Stimulated activated CD4-positive, alpha-beta T cell treated with anti-CD3 and anti-CD28 coated beads, Interleukin-1b, Interleukin-23, amount 100 ng/mL, for 4 hours (primary cell): ENCODE results near the gene ASAP2.
"Not testable (repeated sequence)": the region's sequence is repeated elsewhere in the genome, so short reads cannot be mapped to it uniquely, and the experiment has no call there.

ENCODE experiments used
- DNase-seq, 2 donors: peaks; one replicate each; pipeline ENCODE4 v3.0.0-alpha.2; 2020; ENCODE audit warnings: low read depth in 2 of 2

Gene ASAP2

GRCh38 chr2:9212010-9212635 lies 5.5 kb downstream of the ASAP2 start:
- DNase-seq, result no peak

- no peak for DNase-seq
Observed at GRCh38 chr2:9212661-9213411, 6.2 kb downstream of the ASAP2 start.

GRCh38 chr2:9213477-9214051 lies 7.0 kb downstream of the ASAP2 start:
- DNase-seq, result no peak

GRCh38 chr2:9214873-9215272 lies 8.3 kb downstream of the ASAP2 start:
- no peak for DNase-seq

- no peak for DNase-seq
Observed at GRCh38 chr2:9215680-9216079, 9.1 kb downstream of the ASAP2 start.

GRCh38 chr2:9216143-9216542 lies 9.5 kb downstream of the ASAP2 start:
- not testable (repeated sequence) for DNase-seq

- DNase-seq, result no peak
Observed at GRCh38 chr2:9217838-9218770, 11.5 kb downstream of the ASAP2 start.

GRCh38 chr2:9219027-9219445 lies 12.4 kb downstream of the ASAP2 start:
- DNase-seq, result no peak

GRCh38 chr2:9220201-9220600 lies 13.6 kb downstream of the ASAP2 start:
- no peak for DNase-seq

GRCh38 chr2:9221223-9221622 lies 14.6 kb downstream of the ASAP2 start:
- DNase-seq, result no peak

- DNase-seq, result no peak
Observed at GRCh38 chr2:9222239-9222892, 15.8 kb downstream of the ASAP2 start.

- DNase-seq, result no peak
Observed at GRCh38 chr2:9222893-9223287, 16.3 kb downstream of the ASAP2 start.

- DNase-seq, result no peak
Observed at GRCh38 chr2:9225806-9226205, 19.2 kb downstream of the ASAP2 start.

GRCh38 chr2:9226458-9227380 lies 20.1 kb downstream of the ASAP2 start:
- no peak for DNase-seq

- DNase-seq, result no peak
Observed at GRCh38 chr2:9228088-9228751, 21.6 kb downstream of the ASAP2 start.

- no peak for DNase-seq
Observed at GRCh38 chr2:9228781-9229469, 22.3 kb downstream of the ASAP2 start.

- DNase-seq, result no peak
Observed at GRCh38 chr2:9229470-9229820, 22.8 kb downstream of the ASAP2 start.

- no peak for DNase-seq
Observed at GRCh38 chr2:9230051-9230802, 23.6 kb downstream of the ASAP2 start.

- DNase-seq, result no peak
Observed at GRCh38 chr2:9230881-9231280, 24.3 kb downstream of the ASAP2 start.
